Activated naive CD8-positive, alpha-beta T cell treated with anti-CD3 and anti-CD28 coated beads, Interleukin-2, amount 10 ng/mL, durations not matched to agents 7 days and 5 days (primary cell): ENCODE measurements around the gene NCOA6. TPM values are rescaled to one million over a fixed set of nuclear protein-coding genes. Genes with fewer than 3 reads are reported as not detected.
"Not testable (repeated sequence)": the region's sequence is repeated elsewhere in the genome, so short reads cannot be mapped to it uniquely, and the experiment has no call there.

ENCODE experiments used
- ATAC-seq: fragments of 150-1000 bp; cut with Tn5 transposase; one replicate; pipeline ENCODE4 v1.10.0; 2021; ENCODE audit warnings: low read depth, moderate library complexity
- POLR2A ChIA-PET: fragments of 350-600 bp; sonication (Branson Sonifier 250); formaldehyde crosslinking; loops from one replicate; lab custom pipeline; 2021; ENCODE audit warnings: antibody characterized with exemption; lab: Charles Lee
- DNase-seq: peaks from one replicate; pipeline ENCODE4 v3.0.0; 2021
- H3K27ac Mint-ChIP-seq: one replicate; pipeline ENCODE4 v1.8.0; 2022; ENCODE audit warnings: mild to moderate bottlenecking, mixed read lengths
- H3K27me3 Mint-ChIP-seq: one replicate; pipeline ENCODE4 v1.8.0; 2022; ENCODE audit warnings: mild to moderate bottlenecking, moderate library complexity, mixed read lengths
- H3K36me3 Mint-ChIP-seq: one replicate; pipeline ENCODE4 v1.8.0; 2021; ENCODE audit warnings: mild to moderate bottlenecking, mixed read lengths
- H3K4me1 Mint-ChIP-seq: one replicate; pipeline ENCODE4 v1.8.0; 2021; ENCODE audit warnings: mixed read lengths
- H3K4me3 Mint-ChIP-seq: one replicate; pipeline ENCODE4 v1.8.0; 2022; ENCODE audit warnings: mild to moderate bottlenecking, moderate library complexity, mixed read lengths
- H3K9me3 Mint-ChIP-seq: one replicate; pipeline ENCODE4 v1.8.0; 2021; ENCODE audit warnings: mixed read lengths
- total RNA-seq, 2 experiments: library from RNA; stranded (reverse); gene quantifications; one replicate each; pipeline ENCODE4 v1.2.3, GENCODE V29; 2021

NCOA6 gene
- total RNA-seq, 2 experiments from 2014 or later, result 31.7 to 32.6 TPM

DNA sequence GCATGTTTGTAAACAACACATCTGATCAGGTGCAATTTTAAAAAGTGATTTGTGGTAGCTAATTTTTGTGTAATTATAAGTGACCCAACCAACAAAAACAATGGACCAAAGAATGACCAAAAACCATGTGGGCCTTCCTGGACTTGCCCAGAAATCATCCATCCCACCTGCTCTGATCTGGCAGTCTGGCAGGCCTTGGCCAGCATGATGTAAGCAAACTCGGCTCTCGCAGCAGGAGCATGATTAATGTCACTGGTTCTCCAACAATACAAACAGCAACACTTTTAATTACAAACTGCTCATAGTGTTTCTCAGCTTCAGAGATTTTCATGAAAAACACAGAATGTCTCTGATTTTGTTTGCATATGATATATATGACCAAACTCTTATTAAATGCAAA is 105.2 kb downstream of the NCOA6 start:
- H3K27me3 Mint-ChIP-seq, result no peaks in the 10 kb centered on the region
- no peak for DNase-seq
- no peak for ATAC-seq
- no peak overlapping the region for H3K4me3 Mint-ChIP-seq
- no peaks in the 10 kb centered on the region for H3K9me3 Mint-ChIP-seq
- POLR2A ChIA-PET, result no interaction called here
- no peaks in the 10 kb centered on the region for H3K4me1 Mint-ChIP-seq
- peaks cover 10% of the 10 kb centered on the region for H3K36me3 Mint-ChIP-seq
- H3K27ac Mint-ChIP-seq, result no peak overlapping the region

DNA sequence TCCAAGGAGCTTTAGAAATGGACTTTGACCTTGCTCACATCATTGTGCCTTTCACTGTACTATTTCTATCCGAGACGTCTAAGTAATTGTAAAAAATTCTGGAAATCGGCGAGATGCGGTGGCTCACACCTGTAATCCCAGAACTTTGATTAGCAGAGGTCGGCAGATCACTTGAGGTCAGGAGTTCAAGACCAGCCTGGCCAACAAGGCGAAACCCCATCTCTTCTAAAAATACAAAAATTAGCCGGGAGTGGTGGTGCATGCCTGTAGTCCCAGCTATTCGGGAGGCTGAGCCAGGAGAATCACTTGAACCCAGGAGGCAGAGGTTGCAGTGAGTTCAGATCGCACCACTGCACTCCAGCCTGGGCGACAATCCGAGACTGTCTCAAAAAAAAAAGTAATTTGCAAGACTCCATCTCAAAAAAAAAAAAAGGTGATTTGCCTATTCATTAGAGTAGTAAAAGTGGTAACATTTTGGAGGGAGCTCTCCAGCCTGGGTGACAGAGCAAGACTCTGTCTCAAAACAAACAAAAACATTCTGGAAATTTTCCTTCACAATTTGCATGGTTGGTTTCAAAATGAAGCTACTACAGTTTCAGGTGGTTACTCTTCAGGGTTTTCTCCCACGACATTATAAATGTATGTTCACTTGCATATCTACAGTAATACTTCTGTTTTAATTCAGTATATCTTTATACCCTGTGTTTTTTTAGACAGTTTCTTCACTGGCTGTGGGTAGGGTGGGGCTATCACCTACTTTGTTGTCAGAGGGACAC is 106.0 kb downstream of the NCOA6 start:
- H3K36me3 Mint-ChIP-seq, H3K4me1 Mint-ChIP-seq, ATAC-seq, H3K27me3 Mint-ChIP-seq, H3K27ac Mint-ChIP-seq, H3K4me3 Mint-ChIP-seq, H3K9me3 Mint-ChIP-seq, DNase-seq: not testable (repeated sequence)
- POLR2A ChIA-PET, result interaction anchor here (0.7 kb wide), 1 partner anchor 255 kb away, joined by 3 read pairs; no protein-coding TSS in a partner anchor

DNA sequence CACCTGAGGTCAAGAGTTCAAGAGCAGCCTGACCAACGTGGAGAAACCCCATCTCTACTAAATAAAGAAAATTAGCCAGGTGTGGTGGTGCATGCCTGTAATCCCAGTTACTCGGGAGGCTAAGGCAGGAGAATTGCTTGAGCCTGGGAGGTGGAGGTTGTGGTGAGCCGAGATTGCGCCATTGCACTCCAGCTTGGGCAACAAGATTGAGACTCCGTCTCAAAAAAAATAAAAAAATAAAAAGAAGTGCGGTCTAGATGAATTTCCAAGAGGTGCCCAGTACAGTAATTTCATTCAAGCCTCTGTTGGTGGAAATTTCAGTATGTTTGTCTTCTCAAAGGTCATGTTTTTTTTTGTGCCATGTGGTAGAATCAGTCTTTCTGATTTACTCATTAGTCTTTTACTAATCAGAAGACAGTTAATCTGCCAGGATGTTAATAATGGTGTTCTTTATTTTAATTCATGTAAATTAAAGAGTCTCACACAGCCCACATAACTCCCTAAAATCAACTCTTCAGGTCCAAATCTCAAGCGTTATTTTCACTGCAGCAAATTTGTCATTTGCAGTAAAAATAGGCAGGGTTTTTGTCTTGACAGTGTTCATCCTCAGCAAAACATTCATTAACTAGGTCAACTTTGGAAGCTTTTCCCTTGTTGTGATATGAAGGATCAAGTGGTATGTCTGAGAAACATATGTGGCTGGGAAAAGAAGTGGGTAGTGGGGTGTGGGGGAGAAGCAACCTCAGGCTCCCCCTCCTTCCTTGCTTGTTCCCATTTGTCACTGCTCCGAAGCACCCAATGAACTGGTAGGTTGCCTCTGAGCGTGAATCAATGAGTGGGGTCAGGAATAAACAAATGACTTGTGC is 108.0 kb downstream of the NCOA6 start:
- Mint-ChIP-seq H3K4me3 (no peak overlapping the region), H3K27ac (no peak overlapping the region), H3K4me1 (peaks cover 3% of the 10 kb centered on the region), H3K36me3 (peaks cover 14% of the 10 kb centered on the region), H3K9me3 (no peaks in the 10 kb centered on the region), H3K27me3 (no peaks in the 10 kb centered on the region)
- DNase-seq, result no peak
- POLR2A ChIA-PET, result no interaction called here
- no peak for ATAC-seq

DNA sequence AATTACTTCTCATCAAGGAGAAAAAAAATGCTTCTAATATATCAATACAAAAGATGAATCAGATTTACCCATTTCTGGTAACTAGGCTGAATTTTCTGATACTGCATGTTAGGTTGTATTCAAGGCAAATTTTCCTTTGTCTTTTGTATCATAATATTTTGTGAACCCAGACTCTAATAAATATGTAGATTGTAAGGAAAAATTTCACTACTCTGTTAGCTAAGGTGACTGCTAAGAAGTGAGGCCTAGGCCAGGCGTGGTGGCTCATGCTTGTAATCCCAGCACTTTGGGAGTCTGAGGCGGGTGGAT is 108.6 kb downstream of the NCOA6 start:
- no peak overlapping the region for H3K4me3 Mint-ChIP-seq
- DNase-seq (no peak), ATAC-seq (no peak)
- POLR2A ChIA-PET, result no interaction called here
- peaks cover 14% of the 10 kb centered on the region for H3K36me3 Mint-ChIP-seq
- H3K9me3 Mint-ChIP-seq, result no peaks in the 10 kb centered on the region
- H3K4me1 Mint-ChIP-seq, result peaks cover 7% of the 10 kb centered on the region
- H3K27ac Mint-ChIP-seq, result no peak overlapping the region
- no peaks in the 10 kb centered on the region for H3K27me3 Mint-ChIP-seq

DNA sequence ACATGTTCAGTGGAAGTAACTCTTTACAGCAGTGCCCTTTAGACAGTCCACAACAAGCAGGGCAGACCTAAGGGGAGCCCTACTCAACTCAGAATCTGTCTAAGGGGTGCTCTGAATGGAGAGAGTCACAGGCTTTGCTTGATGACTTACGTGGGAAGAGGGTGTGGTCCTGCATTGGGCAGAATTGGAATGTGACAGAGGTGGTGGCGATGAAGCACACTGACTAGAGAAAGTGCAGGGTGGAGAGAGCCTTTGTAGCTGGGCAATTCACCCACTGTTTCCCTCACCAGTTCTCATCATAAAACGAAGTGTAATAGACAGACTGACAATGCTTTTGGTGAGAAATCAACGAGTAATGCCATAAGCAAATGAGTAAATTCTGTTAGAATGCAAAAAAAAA is 110.1 kb downstream of the NCOA6 start:
- DNase-seq (no peak), ATAC-seq (no peak)
- Mint-ChIP-seq H3K27ac (no peak overlapping the region), H3K9me3 (no peaks in the 10 kb centered on the region), H3K4me3 (no peak overlapping the region), H3K36me3 (peaks cover 9% of the 10 kb centered on the region), H3K4me1 (peaks cover 14% of the 10 kb centered on the region), H3K27me3 (peaks cover 5% of the 10 kb centered on the region)
- POLR2A ChIA-PET, result no interaction called here

DNA sequence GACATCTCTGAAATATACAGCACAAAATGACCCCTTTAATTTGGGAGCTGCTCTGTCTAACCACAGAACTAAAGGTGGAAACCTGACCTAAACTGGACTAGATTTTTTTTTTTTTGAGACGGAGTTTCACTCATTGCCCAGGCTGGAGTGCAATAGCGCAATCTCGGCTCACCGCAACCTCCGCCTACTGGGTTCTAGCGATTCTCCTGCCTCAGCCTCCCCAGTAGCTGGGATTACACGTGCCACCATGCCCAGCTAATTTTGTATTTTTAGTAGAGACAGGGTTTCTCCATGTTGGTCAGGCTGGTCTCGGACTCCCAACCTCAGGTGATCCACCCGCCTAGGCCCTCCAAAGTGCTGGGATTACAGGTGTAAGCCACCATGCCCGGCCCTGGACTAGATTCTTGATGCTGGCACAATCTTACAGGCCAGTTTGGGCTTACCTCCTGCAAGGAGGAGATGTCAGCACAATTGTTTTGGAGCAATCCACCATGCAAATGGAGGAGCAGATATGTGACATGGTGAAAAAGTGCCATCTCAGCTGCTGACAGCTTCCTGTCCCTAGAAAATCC is 111.4 kb downstream of the NCOA6 start:
- ATAC-seq, H3K27me3 Mint-ChIP-seq, H3K9me3 Mint-ChIP-seq, POLR2A ChIA-PET, H3K36me3 Mint-ChIP-seq, DNase-seq, H3K4me3 Mint-ChIP-seq, H3K27ac Mint-ChIP-seq: not testable (repeated sequence)
- peaks cover 16% of the 10 kb centered on the region for H3K4me1 Mint-ChIP-seq

DNA sequence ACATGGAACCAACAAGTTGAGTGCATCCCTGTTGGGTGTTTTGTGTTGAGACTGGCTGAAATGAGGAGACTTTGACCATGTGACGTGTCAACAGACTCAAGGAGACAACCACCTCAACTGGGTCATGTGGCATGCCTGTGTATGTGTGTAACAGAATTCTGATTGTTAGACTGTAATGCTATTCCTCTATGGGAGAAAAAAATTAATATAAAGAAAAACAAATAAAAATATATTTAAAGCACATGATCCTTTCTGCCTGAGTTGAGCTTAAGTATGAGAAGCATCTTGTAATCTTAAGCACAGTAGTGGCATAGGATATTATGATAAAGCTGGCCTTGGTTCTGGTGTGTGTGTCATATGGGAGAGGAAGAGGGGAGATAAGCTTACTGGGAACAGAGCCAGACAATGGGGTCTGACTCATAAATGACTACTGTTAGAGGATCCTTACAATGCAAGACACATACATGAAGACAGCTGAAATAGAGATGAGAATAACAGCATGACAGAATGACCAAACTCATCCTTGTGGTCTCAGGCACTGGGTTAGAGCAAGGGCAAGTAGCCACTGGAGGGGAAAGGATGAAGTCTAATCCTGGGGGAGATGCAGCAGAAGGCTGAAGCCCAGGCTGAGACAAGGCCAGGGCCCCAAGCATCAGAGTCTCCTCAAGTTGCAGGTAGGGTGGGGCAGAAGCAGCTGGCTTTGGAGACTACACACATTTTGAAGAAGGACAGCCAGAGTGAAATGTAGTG is 112.1 kb downstream of the NCOA6 start:
- H3K4me3 Mint-ChIP-seq, result no peak overlapping the region

DNA sequence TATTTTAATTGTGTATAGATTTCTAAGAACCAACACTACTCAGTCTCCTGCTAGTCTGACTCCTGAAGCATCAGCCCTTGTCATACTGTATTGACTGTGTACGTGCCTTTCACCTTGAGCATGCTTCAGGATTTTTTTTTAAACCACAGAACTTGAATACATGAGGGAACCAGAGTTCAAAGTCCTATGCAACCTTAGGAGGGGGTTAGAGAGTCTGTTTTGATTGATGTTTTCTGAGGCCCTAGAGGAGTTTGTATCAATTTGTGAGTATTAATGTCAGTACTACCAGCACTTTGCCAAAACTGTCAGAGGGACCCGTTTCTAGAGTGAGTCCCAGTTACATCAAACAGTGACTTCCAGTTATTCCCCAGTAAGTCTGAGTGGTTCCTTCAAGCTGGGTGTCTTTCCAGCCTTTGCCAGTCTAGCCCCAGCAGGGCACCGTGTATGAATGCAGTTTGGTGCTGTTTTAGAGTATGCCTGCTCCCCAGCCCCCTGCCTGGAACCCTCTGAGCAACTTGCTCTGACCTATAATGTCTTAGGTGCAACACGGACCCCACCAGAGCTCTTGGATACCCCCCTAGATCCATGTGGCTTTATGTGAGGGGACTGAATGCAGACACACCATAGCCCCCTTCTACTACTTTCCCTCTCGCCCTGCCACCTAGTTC is 112.8 kb downstream of the NCOA6 start:
- no peak overlapping the region for H3K27ac Mint-ChIP-seq
- H3K36me3 Mint-ChIP-seq, result peaks cover 9% of the 10 kb centered on the region
- H3K4me3 Mint-ChIP-seq, result no peak overlapping the region
- DNase-seq (no peak), ATAC-seq (no peak)
- H3K4me1 Mint-ChIP-seq, result peaks cover 19% of the 10 kb centered on the region
- H3K27me3 Mint-ChIP-seq, result peaks cover 7% of the 10 kb centered on the region
- POLR2A ChIA-PET, result interaction anchor here (1.1 kb wide), 1 partner anchor 36 kb away, joined by 5 read pairs; the partner anchor contains the start of gene PIGU
- no peaks in the 10 kb centered on the region for H3K9me3 Mint-ChIP-seq

More for the DNA sequence above, 112.1 kb downstream of the NCOA6 start:
- H3K9me3 Mint-ChIP-seq, result no peaks in the 10 kb centered on the region
- peaks cover 19% of the 10 kb centered on the region for H3K4me1 Mint-ChIP-seq
- DNase-seq (no peak), ATAC-seq (no peak)
- H3K27me3 Mint-ChIP-seq, result peaks cover 7% of the 10 kb centered on the region
- POLR2A ChIA-PET, result no interaction called here
- no peak overlapping the region for H3K27ac Mint-ChIP-seq
- H3K36me3 Mint-ChIP-seq, result peaks cover 9% of the 10 kb centered on the region

DNA sequence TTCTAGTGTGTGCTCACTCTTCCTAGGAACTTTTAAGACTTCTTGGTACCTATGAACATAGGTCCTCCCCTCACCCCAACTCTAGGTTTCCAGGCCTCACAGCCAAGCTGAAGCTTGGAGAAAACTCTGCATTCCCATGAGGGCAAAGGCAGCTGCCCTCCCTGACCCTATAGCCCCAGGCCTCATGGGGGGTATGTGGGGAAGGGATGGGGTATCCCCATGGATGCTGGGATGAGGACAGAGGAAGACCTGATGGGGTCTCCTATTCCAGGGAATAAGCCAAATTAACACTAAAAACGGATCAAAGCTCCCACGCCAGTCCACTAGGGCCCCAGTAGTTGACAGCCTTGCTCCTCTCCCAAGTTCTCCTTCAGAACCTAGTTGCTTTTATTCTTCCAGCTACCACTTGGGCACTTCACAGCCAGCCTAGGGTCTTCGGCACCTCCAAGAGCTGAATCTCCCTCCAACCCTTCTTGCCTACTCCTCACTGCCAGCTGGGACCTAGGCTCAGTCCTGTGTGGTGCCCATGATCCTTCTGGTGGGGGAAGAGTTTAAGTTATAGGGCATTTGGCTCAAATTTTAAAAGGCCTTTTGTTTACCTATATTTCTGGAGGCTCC is 113.5 kb downstream of the NCOA6 start:
- no peak for ATAC-seq
- no peak for DNase-seq
- Mint-ChIP-seq H3K27ac (no peak overlapping the region), H3K9me3 (no peaks in the 10 kb centered on the region), H3K4me1 (peaks cover 19% of the 10 kb centered on the region), H3K36me3 (peaks cover 6% of the 10 kb centered on the region), H3K27me3 (peaks cover 7% of the 10 kb centered on the region), H3K4me3 (peak overlapping the region; percentile 17)
- POLR2A ChIA-PET, result interaction anchor here (1.1 kb wide), 1 partner anchor 35 kb away, joined by 5 read pairs; the partner anchor contains the start of gene PIGU

DNA sequence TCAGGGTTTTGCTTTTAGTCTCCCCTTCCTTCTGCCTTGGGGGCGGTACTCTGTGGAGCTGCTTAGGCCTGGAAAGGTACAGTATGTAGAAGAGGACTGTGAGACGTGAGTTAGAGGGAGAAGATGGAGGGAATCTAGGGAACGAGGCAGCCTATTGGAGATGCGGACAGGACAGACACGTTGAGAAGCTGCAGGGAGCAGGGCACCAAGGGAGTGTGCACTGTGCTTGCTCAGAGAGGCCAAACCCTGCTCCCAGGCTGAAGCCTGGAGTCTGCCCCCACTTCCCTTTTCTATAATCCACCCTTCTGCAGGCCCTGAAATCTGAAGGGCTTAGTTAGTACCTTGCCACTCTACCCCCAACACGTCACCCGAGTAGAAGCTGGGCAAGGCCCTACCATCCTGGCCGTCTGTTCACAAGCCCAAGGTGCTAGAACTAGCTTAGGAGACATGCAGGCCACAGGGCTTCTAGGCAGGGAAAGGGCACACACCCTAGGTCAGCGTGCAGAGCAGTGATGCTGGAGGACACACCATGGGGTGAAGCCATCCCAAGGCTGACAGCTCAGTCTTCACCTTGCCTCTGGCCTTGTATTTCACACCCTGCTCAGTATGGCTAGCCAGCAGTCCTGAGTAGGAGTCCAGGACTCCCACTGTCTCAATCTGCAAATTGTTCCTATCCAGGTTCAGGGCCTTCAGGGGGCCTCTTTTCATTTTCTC is 114.4 kb downstream of the NCOA6 start:
- DNase-seq (no peak), ATAC-seq (no peak)
- Mint-ChIP-seq H3K4me3 (peak overlapping the region; percentile 82), H3K27ac (no peak overlapping the region), H3K4me1 (peaks cover 24% of the 10 kb centered on the region), H3K9me3 (no peaks in the 10 kb centered on the region), H3K27me3 (peaks cover 7% of the 10 kb centered on the region), H3K36me3 (peaks cover 6% of the 10 kb centered on the region)
- POLR2A ChIA-PET, result interaction anchor here (0.5 kb wide), 1 partner anchor 41 kb away, joined by 3 read pairs; no protein-coding TSS in a partner anchor

DNA sequence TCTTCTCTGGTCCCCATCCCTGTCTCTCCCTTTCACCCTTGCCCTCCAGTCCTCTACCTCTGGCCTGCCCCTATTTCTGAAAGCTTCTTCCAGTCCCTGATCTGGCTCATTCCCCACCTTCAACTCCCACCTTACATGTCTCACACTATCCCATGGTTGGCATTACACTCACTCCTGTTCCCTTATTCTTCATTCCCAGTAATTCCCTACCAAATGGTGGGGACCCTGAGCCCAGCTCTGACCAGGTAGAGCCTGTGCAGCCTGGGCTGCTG is 114.9 kb downstream of the NCOA6 start:
- peaks cover 7% of the 10 kb centered on the region for H3K27me3 Mint-ChIP-seq
- ATAC-seq (no peak), DNase-seq (no peak)
- peaks cover 6% of the 10 kb centered on the region for H3K36me3 Mint-ChIP-seq
- H3K4me3 Mint-ChIP-seq, result peak overlapping the region; percentile 82
- H3K4me1 Mint-ChIP-seq, result peaks cover 24% of the 10 kb centered on the region
- H3K9me3 Mint-ChIP-seq, result no peaks in the 10 kb centered on the region
- peak overlapping the region; percentile 77 for H3K27ac Mint-ChIP-seq
- POLR2A ChIA-PET, result interaction anchor here (0.5 kb wide), 1 partner anchor 40 kb away, joined by 3 read pairs; no protein-coding TSS in a partner anchor
